Endodermal cell (in vitro differentiated cells): Measurements from ENCODE around the gene ESRP2. TPM values are rescaled to one million over a fixed set of nuclear protein-coding genes. Genes with fewer than 3 reads are reported as not detected.

ENCODE experiments used
- DNase-seq: peaks from one replicate; pipeline ENCODE4 v3.0.0-alpha.2; 2017
- H3K27ac ChIP-seq: 2 replicates; pipeline ENCODE4 v1.5.1; 2013; ENCODE audit warnings: mild to moderate bottlenecking, low read depth, low read length, moderate library complexity
- H3K27me3 ChIP-seq: 2 replicates; pipeline ENCODE4 v1.6.1; 2013; ENCODE audit warnings: mild to moderate bottlenecking, low read length, moderate library complexity; ENCODE audit not compliant: insufficient read depth, control insufficient read depth, poor library complexity, severe bottlenecking
- H3K36me3 ChIP-seq: 2 replicates; pipeline ENCODE4 v1.7.0; 2013; ENCODE audit warnings: mild to moderate bottlenecking, low read length, moderate library complexity; ENCODE audit not compliant: control insufficient read depth, insufficient read depth
- H3K4me1 ChIP-seq: one replicate; pipeline ENCODE4 v1.7.0; 2013; ENCODE audit warnings: low read length; ENCODE audit not compliant: control insufficient read depth, insufficient read depth
- H3K4me3 ChIP-seq: 2 replicates; pipeline ENCODE4 v1.5.1; 2013; ENCODE audit warnings: mild to moderate bottlenecking, low read length, moderate library complexity
- H3K9ac ChIP-seq: 2 replicates; pipeline ENCODE4 v1.6.1; 2013; ENCODE audit warnings: mild to moderate bottlenecking, low read length, moderate library complexity; ENCODE audit not compliant: poor library complexity, severe bottlenecking; ENCODE audit errors: extremely low read depth
- H3K9me3 ChIP-seq: 2 replicates; pipeline ENCODE4 v1.6.1; 2013; ENCODE audit warnings: mild to moderate bottlenecking, low read length, moderate library complexity; ENCODE audit not compliant: control insufficient read depth
- H3K27ac Mint-ChIP-seq: 2 replicates; pipeline ENCODE4 v1.8.0; 2020; ENCODE audit warnings: mixed read lengths
- H3K27me3 Mint-ChIP-seq: 2 replicates; pipeline ENCODE4 v1.8.0; 2021; ENCODE audit warnings: mild to moderate bottlenecking, mixed read lengths; ENCODE audit not compliant: insufficient read depth
- H3K36me3 Mint-ChIP-seq: 2 replicates; pipeline ENCODE4 v1.8.0; 2020; ENCODE audit warnings: low read depth, mixed read lengths
- H3K4me1 Mint-ChIP-seq: 2 replicates; pipeline ENCODE4 v1.8.0; 2020; ENCODE audit warnings: mixed read lengths
- H3K4me3 Mint-ChIP-seq: 2 replicates; pipeline ENCODE4 v1.8.0; 2020; ENCODE audit warnings: mild to moderate bottlenecking, moderate library complexity, mixed read lengths
- H3K9me3 Mint-ChIP-seq: 2 replicates; pipeline ENCODE4 v1.8.0; 2020; ENCODE audit warnings: mild to moderate bottlenecking, mixed read lengths
- CTCF ChIP-seq: fragments of 200-600 bp; sonication (generic); conservative IDR thresholded peaks from 2 replicates; pipeline ENCODE4 v1.5.0; 2021; ENCODE audit warnings: antibody characterized with exemption, mild to moderate bottlenecking
- WGBS, 2 experiments: methylation state at CpG; one replicate each; pipeline versions ENCODE4 v1.1.5 to v1.1.7; 2013; ENCODE audit warnings: missing lambda C conversion rate in 2 of 2, mixed read lengths in 1 of 2; ENCODE audit not compliant: insufficient coverage in 1 of 2, insufficient read length in 1 of 2; 5-methylcytosine and 5-hydroxymethylcytosine counted together
- total RNA-seq, 2 donors: library from RNA; stranded (reverse); fragmentation: NEBNext Ultra II Directional in 1 of 2; extraction: Animal tissue kit (Norgen Biotek cat#: 25700) in 1 of 2; gene quantifications; 2 replicates in 1 of 2; 3 replicates in 1 of 2; pipeline ENCODE4 v1.2.1, GENCODE V29; 2021

ESRP2 gene
- total RNA-seq, 2 donors from 2014 or later, result 51.8 to 56.4 TPM

DNA sequence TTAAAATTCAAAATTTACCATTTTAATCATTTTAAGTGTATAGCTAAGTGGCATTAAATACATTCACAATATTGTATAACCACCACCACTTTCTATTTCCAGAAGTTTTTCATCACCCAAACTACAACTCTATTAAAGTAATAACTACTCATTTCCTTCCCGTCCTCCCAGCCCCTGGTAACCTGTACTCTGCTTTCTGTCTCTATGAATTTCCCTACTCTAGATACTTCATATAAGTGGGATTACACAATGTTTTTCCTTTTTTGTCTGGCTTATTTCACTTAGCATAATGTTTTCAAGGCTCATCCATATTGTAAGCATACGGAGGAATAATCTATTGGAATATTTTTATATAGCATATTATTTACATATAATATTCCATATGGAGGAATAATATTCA, 29.7 kb downstream of the ESRP2 start:
- Histone ChIP-seq H3K27me3 (no peaks in the 10 kb centered on the region), H3K9ac (no peak overlapping the region), H3K4me1 (no peaks in the 10 kb centered on the region), H3K4me3 (no peak overlapping the region), H3K27ac (no peak overlapping the region), H3K9me3 (no peaks in the 10 kb centered on the region), H3K36me3 (no peaks in the 10 kb centered on the region)
- Mint-ChIP-seq H3K27ac (no peak overlapping the region), H3K9me3 (no peaks in the 10 kb centered on the region), H3K4me3 (no peak overlapping the region), H3K27me3 (no peaks in the 10 kb centered on the region), H3K4me1 (no peaks in the 10 kb centered on the region), H3K36me3 (peaks cover 2% of the 10 kb centered on the region)
- no peak for TF ChIP-seq CTCF
- 97 to 100% methylated on average over 1 of the region's 2 CpGs for WGBS, 2 experiments
- DNase-seq, result no peak

DNA sequence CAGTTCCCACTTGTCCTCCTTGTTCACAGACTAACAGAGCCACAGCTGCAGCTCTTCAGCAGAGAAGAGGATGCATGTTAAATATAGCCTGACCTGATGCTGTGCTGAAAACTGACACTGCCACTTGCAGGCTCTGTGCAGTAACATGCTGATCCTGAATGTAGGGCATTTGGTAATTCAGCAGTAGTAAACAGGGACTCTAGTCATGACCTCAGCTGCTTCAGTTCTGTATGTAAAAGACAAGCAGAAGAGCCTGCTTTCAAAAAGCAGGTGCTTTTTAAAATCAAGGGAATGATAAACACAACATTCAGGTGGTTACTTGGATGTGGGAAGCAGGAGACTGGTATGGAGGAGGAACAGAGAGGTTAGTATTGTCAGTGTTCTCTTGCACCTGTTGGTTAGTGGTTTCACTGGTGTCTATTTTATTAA, 33.8 kb downstream of the ESRP2 start:
- Histone ChIP-seq H3K36me3 (no peaks in the 10 kb centered on the region), H3K27ac (no peak overlapping the region), H3K9me3 (no peaks in the 10 kb centered on the region), H3K9ac (no peak overlapping the region), H3K27me3 (no peaks in the 10 kb centered on the region), H3K4me1 (no peaks in the 10 kb centered on the region), H3K4me3 (no peak overlapping the region)
- TF ChIP-seq CTCF, result no peak
- Mint-ChIP-seq H3K4me3 (no peak overlapping the region), H3K36me3 (peaks cover 2% of the 10 kb centered on the region), H3K4me1 (peaks cover 4% of the 10 kb centered on the region), H3K27ac (no peak overlapping the region), H3K27me3 (no peaks in the 10 kb centered on the region), H3K9me3 (no peaks in the 10 kb centered on the region)
- DNase-seq, result no peak

GRCh38 chr16:68200088-68200783, 35.7 kb downstream of the ESRP2 start:
- H3K4me1 Mint-ChIP-seq, result peaks cover 4% of the 10 kb centered on the region
- no peaks in the 10 kb centered on the region for H3K9me3 Mint-ChIP-seq
- Histone ChIP-seq H3K9ac (no peak overlapping the region), H3K4me3 (no peak overlapping the region), H3K27me3 (no peaks in the 10 kb centered on the region), H3K36me3 (no peaks in the 10 kb centered on the region), H3K27ac (no peak overlapping the region), H3K9me3 (no peaks in the 10 kb centered on the region), H3K4me1 (no peaks in the 10 kb centered on the region)
- no peak overlapping the region for H3K4me3 Mint-ChIP-seq
- H3K36me3 Mint-ChIP-seq, result peaks cover 3% of the 10 kb centered on the region
- H3K27ac Mint-ChIP-seq, result no peak overlapping the region
- TF ChIP-seq CTCF, result no peak
- no peaks in the 10 kb centered on the region for H3K27me3 Mint-ChIP-seq
- 69 to 74% methylated on average over 3 of the region's 3 CpGs for WGBS, 2 experiments
- no peak for DNase-seq
